OCI-M2 (cell line): ENCODE results near the gene FNDC10.
"Not testable (repeated sequence)": the region's sequence is repeated elsewhere in the genome, so short reads cannot be mapped to it uniquely, and the experiment has no call there.

Experiments
- DNase-seq: peaks from one replicate; lab custom pipeline; 2025; ENCODE audit not compliant: unreplicated experiment; lab: John Stamatoyannopoulos, UW

FNDC10 gene

DNA sequence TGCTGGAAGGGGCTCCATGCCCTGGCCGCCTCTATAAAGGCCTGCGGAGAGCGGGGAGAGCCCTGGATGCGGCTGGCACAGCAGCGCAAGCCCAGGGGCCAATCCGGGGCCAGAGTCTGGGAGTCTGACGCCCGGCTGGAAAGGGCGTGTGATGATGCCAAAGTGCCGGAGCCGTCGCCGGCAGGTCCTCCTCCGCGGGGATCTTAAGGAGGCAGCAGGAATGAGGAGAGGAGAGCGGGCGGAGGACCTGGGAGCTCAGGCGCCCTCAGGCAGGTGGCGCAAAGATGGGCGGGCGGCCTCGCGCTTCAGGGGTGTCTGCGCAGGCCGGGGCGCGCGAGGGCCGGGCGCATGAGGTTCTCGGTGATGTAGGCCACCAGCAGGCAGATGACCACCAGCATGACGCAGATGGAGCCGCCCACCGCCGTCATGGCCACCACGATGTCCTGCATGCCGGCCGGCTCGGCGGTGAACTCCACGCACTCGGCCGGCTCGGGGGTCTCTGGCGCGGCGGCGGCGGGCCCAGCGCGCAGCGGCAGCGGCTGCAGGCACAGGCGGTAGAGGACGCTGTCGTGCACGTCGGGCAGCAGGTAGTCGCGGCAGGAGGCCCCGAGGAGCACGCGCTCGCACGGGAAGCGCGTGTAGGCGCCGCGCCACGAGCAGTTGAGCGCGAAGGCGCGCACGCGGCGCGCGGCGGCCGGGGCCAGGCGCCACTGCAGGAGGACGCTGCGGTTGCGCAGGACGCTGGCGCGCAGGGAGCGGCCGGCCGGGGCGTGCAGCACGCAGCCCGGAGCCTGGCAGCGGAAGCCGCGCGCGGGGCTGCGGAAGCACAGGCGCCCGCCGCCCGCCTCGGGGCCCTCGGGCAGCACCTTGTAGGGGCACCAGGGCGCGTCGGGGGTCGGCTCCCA is 653 bp downstream of the FNDC10 start:
- no peak for DNase-seq

DNA sequence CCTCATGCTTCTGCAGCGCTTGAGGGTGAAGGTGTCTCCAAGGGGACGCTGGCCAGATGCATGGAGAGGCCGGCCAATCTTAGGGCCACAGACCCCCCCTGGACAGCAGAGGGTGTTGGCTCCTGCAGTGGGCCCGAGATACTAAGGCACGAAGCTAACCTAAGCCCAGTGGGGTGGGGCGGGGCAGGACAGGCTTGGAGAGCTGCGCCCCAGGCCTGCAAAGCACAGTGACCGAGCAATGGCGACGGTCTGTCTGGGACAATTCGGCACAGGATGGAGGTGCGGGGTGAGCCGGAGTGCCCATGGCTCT is 1.3 kb downstream of the FNDC10 start:
- no peak for DNase-seq

DNA sequence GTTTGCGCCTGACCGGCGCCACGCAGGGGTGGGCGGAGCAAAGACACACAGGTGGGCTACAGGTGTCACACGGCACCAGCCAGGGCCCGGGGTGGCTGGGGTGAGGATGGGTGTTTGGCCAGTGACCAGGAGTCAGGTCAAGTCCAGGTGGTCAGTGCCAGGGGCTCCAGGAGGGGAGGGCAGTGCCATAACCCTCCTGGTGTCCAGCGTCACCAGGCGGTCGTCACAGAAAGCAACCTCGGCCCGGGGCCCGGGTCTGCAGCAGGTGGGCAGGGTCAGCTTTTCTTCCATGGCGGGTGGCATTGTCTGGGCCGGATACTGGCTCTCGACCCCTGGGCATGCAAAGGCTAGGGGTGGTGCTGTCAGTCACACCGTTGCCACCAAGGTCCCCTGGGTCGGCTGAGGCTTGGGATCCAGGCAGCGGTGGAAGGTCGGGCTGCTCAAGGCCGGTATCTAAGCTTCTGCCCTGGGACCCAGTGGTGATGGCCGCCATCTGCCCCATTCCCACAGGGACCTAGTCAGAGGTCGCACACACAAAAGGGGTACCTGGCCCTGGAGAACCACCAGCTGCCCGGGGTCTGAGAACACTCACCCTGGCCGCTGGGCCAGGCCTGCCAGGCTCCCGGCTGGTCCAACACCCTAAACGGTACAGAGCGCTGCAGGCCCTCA is 1.8 kb downstream of the FNDC10 start:
- DNase-seq: no peak

DNA sequence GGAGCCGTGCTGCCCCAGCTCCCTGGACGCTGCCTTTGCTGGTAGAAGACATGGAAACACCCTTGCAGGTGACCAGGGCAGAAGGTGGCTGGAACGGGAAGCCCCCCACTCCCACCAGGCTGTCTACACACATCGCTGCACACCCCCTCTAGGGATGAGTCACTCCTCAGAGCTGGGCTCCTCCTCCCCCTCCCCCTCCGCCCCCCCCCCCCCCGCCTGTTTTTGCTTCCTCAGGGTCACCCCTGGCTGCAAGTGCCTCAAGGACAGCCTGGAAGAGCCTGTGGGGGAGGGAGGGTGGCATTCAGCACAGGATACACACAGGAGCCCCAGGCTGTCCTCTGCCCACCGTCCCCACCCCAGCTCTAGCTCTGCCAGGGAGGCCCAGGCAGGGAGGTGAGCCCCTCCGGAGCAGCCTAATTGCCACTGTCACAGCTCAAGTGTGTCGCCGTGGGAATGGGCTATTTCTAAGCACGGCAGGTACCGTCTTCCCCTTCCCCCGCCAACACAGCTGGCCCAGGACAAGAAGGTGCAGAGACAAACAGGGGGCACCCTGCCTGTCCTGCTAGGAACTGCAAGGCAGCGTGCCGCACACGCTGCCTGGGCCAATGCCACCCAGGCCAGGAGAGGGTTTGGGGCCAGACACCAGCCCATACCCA is 2.5 kb downstream of the FNDC10 start:
- DNase-seq: no peak

DNA sequence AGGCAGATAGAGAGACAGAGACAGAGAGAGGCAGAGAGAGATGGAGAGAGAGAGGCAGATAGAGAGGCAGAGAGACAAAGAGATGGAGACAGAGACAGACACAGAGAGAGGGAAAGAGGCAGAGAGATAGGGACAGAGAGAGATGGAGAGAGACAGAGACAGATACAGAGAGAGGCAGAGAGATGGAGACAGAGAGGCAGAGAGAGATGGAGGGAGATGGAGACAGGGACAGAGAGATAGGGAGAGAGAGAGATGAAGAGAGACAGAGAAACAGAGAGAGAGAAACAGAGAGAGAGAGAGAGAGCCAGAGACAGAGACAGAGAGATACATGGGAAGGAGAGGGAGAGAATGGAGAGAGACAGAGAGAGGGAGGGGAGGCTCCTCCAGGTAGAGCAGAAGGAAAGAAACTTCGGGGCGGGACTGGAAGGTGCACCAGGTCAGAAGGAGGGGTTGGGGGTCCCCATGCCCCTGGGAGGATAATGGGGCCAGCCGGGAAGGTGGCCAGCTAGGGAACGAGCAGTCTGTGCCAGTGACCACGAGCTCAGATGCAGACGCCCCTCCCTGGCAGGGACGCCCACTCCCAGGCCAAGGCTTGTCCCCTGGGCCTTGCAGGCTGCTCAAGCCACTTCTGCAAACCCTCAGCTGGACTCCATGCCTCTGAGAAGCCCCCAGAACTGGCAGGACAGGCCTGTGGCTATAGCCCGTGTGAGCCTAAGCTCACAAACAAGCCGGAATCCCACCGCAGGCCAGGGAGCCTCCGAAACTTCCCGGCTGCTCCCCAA is 3.3 kb downstream of the FNDC10 start:
- DNase-seq: no peak

DNA sequence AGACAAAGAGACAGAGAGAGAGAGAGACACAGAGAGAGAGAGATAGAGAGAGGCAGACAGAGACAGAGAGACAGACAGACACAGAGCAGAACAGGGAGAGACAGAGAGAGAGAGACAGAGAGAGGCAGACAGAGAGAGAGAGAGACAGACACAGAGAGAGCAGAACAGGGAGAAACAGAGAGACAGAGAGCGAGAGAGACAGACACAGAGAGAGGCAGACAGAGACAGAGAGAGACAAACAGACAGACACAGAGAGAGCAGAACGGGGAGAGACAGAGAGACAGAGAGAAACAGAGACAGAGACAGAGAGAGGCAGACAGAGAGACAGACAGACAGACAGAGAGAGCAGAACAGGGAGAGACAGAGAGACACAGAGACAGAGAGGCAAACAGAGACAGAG is 4.6 kb downstream of the FNDC10 start:
- DNase-seq: not testable (repeated sequence)

DNA sequence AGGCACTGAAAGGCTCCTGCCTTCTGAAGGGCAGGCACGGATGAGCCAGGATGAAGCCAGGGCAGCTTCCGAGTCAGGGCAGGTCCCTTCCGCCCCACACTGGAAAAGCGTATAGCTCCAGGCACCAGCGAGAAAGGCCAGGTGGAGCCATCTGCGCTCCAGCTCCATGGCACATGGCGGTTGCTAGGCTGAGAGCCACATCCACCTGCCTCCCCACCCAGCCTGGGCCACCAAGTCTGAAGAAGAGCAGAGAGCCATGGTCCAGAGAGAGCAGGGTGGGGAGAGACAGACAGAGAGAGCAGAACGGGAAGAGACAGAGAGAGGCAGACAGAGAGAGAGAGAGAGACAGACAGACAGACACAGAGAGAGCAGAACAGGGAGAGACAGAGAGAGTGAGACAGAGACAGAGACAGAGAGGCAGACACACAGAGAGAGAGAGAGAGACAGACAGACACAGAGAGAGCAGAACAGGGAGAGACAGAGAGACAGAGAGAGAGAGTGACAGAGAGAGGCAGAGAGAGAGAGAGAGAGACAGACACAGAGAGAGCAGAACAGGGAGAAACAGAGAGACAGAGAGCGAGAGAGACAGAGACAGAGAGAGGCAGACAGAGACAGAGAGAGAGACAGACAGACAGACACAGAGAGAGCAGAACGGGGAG is 5.2 kb downstream of the FNDC10 start:
- no peak for DNase-seq

DNA sequence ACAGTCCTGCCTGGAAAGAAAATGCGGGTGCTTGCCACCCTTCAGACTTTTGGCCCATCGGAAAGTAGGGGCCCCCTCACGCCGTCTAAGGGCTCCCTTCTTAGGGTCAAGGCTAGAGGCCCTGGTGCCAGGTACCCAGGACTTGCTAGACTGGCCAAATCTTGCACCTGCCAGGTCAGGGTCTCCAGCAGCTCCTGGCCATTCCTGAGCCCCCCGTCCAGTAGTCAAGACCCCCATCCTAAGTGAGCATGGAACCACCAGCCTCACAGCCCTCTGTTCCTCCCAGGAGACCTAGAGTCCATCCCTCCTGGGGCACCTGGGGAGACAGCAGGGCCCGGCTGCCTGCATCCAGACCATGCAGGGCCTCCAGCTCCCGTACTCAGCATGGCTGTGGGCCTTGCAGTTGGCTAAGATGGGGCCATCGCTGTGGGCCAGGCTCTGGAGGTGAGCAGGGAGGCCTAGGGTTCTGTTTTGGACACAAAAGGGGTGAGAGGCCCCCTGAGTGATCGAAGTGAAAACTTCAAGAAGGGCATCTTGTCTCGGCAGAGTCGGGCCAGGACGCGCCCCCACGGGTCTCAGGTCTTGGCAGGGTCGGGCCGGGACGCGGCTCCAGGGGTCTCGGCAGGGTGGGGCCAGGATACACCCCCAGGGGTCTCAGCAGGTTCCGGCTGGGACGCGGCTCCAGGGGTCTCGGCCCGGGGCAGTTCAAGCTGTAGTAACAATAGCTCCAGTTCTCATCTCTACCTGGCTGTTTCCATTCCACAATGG is 5.9 kb downstream of the FNDC10 start:
- no peak for DNase-seq

DNA sequence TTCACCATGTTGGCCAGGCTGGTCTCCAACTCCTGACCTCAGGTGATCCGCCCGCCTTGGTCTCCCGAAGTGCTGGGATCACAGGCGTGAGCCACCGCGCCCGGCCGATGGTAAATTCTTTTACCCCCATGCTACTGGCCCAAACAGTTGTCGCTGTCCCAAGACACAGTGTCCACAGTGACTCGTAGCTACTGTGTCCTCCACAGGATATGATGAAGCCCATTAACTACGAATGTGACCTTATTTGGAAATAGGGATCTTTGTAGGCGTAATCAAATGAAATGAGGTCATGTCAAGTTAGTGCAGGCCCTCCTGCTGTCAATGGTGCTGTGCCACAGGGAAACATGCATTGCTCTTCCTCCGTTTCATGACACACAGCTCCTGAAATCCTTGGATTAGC is 8.5 kb downstream of the FNDC10 start:
- DNase-seq: no peak

DNA sequence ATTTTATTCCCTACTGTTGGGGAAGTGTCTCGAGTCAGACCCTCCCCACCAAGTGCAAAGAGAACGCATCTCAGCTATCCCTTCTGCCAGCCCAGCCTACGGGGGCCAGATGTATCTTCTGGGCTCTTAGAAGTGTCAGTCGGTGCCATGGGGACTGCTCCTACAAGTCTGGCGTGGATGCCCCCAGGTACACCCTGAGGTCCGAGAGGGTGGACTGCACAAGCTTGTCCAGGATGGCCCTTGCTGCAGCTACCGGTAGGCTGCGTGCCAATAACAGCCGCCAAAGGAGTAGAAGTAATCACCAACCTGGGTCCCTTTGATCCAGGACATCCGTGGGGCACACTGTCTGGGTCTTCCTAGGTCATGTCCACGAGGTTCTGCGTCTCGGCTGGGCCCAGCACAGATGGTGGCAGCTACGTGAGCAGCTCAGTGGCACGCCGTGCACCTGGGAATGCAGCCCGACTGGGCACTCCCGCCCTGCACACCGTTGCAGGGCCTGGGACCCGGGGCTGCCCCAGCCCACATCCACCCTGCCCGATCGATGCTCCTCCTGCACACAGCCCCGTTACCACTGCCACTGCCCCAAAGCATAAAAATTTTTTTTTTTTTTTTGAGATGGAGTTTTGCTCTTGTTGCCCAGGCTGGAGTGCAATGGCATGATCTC is 16.5 kb downstream of the FNDC10 start:
- no peak for DNase-seq

DNA sequence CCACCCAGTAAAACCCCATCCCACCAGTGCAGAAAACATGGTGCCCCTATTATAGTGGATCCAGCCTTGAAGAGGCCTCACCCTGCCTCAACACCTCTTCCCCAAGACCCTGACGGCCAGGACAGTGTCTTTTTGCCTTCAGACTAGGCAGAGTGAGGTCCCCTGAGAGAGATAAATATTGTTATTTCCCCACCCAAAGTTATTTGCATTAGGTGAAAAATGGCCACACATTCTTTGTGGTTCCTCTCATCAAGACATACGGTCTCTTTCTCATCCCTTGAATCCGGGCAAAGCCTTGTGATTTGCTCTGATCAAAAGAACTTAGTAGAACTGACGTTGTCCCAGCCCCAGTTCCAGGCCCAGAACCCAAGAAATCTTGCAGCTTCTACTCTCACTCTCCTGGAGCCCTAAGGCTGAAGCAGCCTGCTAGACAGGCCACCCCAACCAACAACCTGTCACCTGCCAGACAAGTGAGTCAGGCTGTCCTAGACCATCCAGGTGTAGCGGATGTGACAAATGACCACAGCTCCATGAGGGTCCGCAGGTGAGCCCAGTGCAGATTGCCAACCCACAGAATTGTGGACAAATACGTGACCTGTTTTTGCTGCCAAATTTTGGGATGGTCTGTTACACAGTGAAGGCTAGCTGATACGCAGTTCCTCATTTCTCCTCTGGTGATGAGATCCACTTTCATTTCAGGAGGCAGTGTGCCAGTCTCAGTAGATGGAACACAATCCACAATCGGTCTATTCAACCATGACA is 17.2 kb downstream of the FNDC10 start:
- no peak for DNase-seq

DNA sequence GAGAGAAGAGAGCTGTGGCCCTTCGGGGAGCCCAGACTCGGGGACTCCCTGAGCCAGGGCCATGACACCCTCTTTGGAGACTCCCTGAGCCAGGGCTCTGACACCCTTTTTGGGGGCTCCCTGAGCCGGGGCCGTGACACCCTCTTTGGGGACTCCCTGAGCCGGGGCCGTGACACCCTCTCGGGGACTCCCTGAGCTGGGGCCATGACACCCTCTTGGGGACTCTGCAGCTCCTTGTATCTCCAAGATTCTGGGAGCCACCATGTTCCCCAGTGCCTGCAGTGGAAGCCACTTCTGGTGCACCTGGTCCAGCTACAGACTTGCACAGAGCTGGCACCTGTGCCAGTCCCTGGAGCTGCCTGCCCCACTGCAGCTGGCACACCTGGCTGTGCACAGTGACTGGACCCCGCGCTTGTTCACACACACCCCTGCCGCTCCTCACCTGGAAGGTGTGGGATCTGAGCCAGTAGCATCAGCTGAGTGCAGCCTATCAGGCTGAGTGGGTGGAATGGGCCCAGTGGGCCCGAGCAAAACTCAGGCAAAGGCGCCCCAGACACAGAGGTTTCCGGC is 21.5 kb downstream of the FNDC10 start:
- no peak for DNase-seq

DNA sequence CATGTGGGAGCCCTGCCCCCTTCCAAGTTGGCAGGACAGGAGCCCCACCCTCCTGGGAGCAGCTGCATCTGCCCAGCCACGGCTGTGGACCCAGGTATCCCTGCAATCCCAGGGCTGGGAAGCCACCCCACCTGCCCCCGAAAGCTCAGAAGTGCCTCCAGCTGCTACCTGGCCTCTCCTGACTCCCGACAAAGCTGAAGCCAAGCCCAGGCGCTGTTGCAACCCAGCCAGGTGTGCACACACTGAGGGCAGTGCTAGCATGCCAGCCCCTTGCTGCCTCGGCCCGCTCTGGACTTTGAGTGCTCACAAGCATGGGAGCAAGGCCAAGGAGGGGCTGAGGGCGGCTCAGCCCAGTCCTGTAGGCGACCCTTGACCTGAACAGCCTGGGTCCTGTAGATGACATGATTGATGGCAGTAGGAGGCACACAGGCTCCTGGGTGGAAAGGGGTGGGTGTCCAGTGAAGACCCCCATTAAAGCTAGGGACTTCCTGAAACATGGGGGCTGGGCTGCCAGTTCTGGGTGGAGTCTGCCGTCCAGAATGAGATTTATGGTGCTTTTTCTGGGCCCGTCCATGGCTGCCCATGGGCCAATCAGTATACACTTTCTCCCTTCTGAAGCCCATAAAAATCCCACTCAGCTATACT is 22.4 kb downstream of the FNDC10 start:
- no peak for DNase-seq

DNA sequence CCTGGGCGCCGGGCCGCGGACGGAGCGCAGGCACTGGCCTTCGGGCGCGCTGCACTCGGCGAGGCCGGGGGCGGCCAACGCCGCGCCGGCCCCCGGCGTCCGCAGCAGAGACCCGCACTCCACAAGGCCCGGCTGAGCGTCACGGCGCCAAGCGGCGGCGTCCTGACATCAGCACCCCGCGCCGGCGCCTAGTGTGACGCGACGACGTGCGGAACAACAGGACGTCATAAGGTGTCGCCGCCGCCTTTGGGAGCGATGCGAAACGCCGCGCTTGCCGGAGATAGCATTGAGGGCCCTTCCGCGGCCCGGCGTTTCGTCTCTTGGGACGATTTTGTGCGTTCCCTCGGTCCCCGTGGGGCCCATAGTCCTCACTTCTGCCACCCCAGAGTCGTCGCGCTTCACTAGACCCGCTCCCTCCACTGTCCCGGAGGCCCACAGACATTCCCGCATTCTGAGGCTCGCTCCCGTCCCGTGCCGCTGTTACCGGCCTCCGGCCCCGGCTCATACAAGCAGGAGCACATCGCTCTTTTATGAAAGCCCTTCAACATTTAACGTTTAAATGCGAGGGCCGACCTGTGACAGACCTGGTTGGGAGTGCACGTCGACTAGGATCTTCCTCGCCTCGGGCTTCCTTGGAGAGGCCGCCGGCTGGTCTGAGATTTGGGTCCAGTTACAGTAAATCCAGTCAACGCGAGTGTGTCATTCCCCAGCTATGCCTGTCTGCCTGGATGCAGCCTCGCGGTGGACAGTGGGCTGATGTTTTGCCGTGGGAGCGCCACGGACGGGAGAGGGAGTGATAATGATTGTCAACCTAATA is 25.0 kb downstream of the FNDC10 start, which contains the start of gene SSU72:
TSS of gene SSU72 (minus strand) at position 143 of the 817 bp plus-strand sequence. CDS start 306 bp downstream, outside the sequence.
- DNase-seq: peak; percentile 19

DNA sequence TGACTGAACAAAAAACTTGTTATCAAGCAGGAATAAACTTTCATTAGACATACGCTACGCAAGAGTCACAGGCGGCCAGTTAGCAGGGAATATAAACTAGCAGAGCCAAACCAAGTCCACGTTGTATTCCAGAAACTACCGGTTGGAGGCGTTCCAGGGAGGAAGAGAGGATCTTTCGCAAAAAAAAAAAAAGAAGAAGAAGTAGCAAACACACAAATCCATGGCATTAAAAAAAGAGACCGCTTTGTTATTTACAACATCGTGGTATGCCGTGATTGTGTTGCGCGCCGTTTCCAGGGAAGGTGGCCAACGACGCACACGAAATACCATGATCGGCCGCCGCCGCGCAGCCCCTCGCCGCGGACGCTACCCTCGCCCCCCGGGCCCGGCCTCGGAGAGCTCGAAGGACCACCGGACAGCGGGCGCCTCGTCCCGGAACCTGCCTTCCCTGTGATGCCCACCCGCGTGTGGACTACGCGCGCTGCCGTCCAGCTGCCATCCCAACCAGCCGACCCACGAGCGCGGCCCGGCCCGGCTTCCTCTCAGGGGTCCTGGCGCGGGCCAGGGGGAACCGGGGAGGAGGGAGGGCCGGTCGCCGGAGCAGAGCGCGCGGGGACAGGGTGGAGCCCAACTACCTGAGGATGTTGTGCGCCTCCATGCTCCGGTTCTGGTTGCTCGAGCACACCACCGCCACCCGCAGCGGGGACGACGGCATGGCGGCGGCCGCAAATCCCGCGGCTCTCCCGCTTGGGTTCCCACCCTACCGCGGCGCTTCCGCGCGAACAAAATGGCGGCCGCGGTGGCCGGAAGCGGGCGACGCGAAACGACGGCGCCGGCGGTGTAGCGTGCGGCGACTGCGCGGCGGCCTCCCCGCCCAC is 25.9 kb downstream of the FNDC10 start:
- DNase-seq: no peak

DNA sequence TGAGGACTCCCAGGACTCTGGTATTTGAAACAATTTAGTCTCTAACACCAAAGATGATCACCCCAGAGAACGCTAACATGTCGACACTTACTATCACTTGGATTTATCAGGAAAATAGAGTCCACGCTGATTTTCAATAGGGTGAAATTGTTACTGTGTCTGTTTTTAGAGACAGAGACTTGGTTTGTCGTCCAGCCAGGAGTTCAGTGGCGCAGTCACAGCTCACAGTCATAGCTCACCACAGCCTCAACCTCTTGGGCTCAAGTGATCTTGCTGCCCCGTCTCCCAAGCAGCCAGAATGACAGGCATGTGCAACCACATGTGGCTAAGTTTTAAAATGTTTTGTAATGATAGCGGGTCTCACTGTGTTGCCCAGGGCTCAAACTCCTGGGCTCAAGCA is 30.6 kb downstream of the FNDC10 start:
- no peak for DNase-seq
